MM.1S (cell line): ENCODE measurements around the gene TMTC3.

Source experiments
- CTCF ChIP-seq: fragments of 300-600 bp; sonication (generic); IDR thresholded peaks from 2 replicates; pipeline ENCODE4 v1.5.1; 2016; ENCODE audit warnings: antibody characterized with exemption, low read length, mixed read lengths
- EZH2 ChIP-seq: fragments of 300-600 bp; sonication (generic); optimal IDR thresholded peaks from 2 replicates; pipeline ENCODE3; 2017; ENCODE audit warnings: low read depth, mild to moderate bottlenecking, antibody characterized with exemption, low read length, mixed read lengths
- EZH2phosphoT487 ChIP-seq: fragments of 300-600 bp; sonication (generic); IDR thresholded peaks from 2 replicates; pipeline ENCODE4 v1.6.1; 2018; ENCODE audit warnings: antibody characterized with exemption, low read length

DNA sequence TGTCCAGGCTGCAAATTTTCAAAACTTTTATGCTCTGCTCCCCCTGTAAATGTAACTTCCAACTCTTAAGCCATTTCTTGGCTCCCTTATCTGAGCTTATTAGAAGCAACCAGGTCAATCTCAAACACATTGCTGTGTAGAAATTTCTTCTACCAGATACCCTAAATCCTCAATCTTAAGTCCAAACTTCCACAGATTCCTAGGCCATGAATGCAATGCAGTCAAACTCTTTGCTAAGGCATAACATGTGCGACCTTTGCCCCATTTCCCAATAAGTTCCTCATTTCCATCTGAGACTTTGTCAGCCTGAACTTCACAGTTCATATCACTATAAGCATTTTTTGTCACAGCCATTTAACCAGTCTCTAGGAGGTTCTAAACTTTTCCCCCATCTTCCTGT lies 64.5 kb downstream of the TMTC3 start:
- TF ChIP-seq CTCF (no peak), EZH2 (no peak), EZH2phosphoT487 (no peak)
